H1 (cell line): Measurements from ENCODE around the gene KCNMA1.

Experiments
- CREB1 ChIP-seq: IDR thresholded peaks from 2 replicates; pipeline ENCODE4 v1.6.1; 2012; ENCODE audit warnings: inconsistent platforms
- CTCF ChIP-seq, 3 experiments: IDR thresholded peaks; 1 replicate in 2 of 3; 2 replicates in 1 of 3; pipeline versions ENCODE4 v1.5.1 to v1.6.1; 2011; ENCODE audit warnings: low read length in 3 of 3, mild to moderate bottlenecking in 3 of 3, inconsistent platforms in 2 of 3, low read depth in 1 of 3, moderate library complexity in 1 of 3; ENCODE audit not compliant: insufficient read depth in 1 of 3; ENCODE audit errors: control extremely low read depth in 1 of 3
- EP300 ChIP-seq, 2 experiments: IDR thresholded peaks; 1 replicate in 1 of 2; 2 replicates in 1 of 2; pipeline ENCODE4 v1.6.1; 2011 to 2012; ENCODE audit warnings: low read depth in 2 of 2, low read length in 2 of 2, mild to moderate bottlenecking in 2 of 2, borderline replicate concordance in 1 of 2, inconsistent platforms in 1 of 2, moderate library complexity in 1 of 2
- EZH2 ChIP-seq: fragments of 200-600 bp; sonication (generic); IDR thresholded peaks from 2 replicates; pipeline ENCODE4 v1.7.1; 2012; ENCODE audit warnings: low read depth, mild to moderate bottlenecking, moderate library complexity, low read length, inconsistent platforms; ENCODE audit not compliant: severe bottlenecking
- GABPA ChIP-seq: IDR thresholded peaks from 2 replicates; pipeline ENCODE4 v1.6.1; 2011; ENCODE audit warnings: mild to moderate bottlenecking, low read length, moderate library complexity, borderline replicate concordance; ENCODE audit not compliant: insufficient read depth
- GTF2F1 ChIP-seq: IDR thresholded peaks from 2 replicates; pipeline ENCODE4 v1.6.1; 2012; ENCODE audit warnings: low read depth, low read length, improper control_type of control experiment, borderline replicate concordance
- JUN ChIP-seq: IDR thresholded peaks from 2 replicates; pipeline ENCODE4 v1.6.1; 2011; ENCODE audit warnings: low read depth, mild to moderate bottlenecking, improper control_type of control experiment, low read length
- MAFK ChIP-seq: IDR thresholded peaks from 2 replicates; pipeline ENCODE4 v1.6.1; 2012; ENCODE audit warnings: low read depth, mild to moderate bottlenecking, improper control_type of control experiment, low read length
- POLR2A ChIP-seq, 2 experiments: IDR thresholded peaks; 1 replicate in 1 of 2; 2 replicates in 1 of 2; pipeline ENCODE4 v1.6.1; 2011; ENCODE audit warnings: low read depth in 2 of 2, low read length in 2 of 2, mild to moderate bottlenecking in 2 of 2; ENCODE audit errors: control extremely low read depth in 1 of 2
- RAD21 ChIP-seq, 2 experiments: IDR thresholded peaks in 1 of 2; conservative IDR thresholded peaks in 1 of 2; 2 replicates each; pipeline ENCODE4 v1.6.1; 2011; ENCODE audit warnings: low read depth in 2 of 2, low read length in 2 of 2, improper control_type of control experiment in 1 of 2, inconsistent platforms in 1 of 2, mild to moderate bottlenecking in 1 of 2, moderate library complexity in 1 of 2
- TF ChIP-seq, protein P1 (sequence below): IDR thresholded peaks from 2 replicates; pipeline ENCODE4 v1.6.1; 2012; ENCODE audit warnings: inconsistent platforms

DNA sequence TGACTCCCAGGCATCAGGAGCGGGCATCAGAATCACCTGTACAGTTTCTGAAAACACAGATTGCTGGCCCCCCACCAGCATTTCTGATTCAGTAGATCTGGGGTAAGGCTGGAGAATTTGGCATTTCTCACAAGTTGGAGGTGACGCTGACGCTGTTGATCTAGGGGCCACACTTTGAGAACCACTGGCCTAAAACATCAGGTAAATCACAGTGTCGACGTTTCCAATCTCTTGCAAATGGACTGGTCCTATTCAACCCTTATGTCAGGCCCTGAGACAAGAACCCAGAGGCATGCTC lies 564.0 kb downstream of the KCNMA1 start:
- TF ChIP-seq EZH2: no peak
- no peak for TF ChIP-seq CTCF (IDR thresholded peaks at IDR 0.05; ENCODE audit: control extremely low read depth in 1 of 3, insufficient read depth in 1 of 3, low read depth in 1 of 3, low read length in 3 of 3)
- no peak for TF ChIP-seq CREB1
- no peak for TF ChIP-seq GTF2F1
- no peak for TF ChIP-seq POLR2A (IDR thresholded peaks at IDR 0.05; ENCODE audit: control extremely low read depth in 1 of 2, low read depth in 2 of 2, low read length in 2 of 2)
- TF ChIP-seq, protein P1, sequence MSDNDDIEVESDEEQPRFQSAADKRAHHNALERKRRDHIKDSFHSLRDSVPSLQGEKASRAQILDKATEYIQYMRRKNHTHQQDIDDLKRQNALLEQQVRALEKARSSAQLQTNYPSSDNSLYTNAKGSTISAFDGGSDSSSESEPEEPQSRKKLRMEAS: no peak
- no peak for TF ChIP-seq JUN
- no peak for TF ChIP-seq GABPA
- no peak for TF ChIP-seq MAFK
- TF ChIP-seq RAD21 (IDR thresholded peaks at IDR 0.05 in 1 of 2, conservative IDR thresholded peaks at IDR 0.05 in 1 of 2; ENCODE audit: low read depth in 2 of 2, low read length in 2 of 2): no peak
- TF ChIP-seq EP300 (IDR thresholded peaks at IDR 0.05; ENCODE audit: borderline replicate concordance in 1 of 2, low read depth in 2 of 2, low read length in 2 of 2): no peak
